A673 (cell line): ENCODE results near the gene SNAP47. TPM values are rescaled to one million over a fixed set of nuclear protein-coding genes. Genes with fewer than 3 reads are reported as not detected.

Experiments
- BruUV-seq: library from RNA; stranded (reverse); fragments of 400-500 nt; replicated peaks from 2 replicates; lab custom pipeline; 2021; lab: Mats Ljungman, UMichigan
- CTCF ChIA-PET: fragments of 300-600 bp; sonication (Branson Sonifier 250); formaldehyde crosslinking; loops from one replicate; lab custom pipeline; 2022; ENCODE audit warnings: antibody characterized with exemption; lab: Charles Lee
- POLR2A ChIA-PET: fragments of 300-600 bp; sonication (Branson Sonifier 250); formaldehyde crosslinking; loops from one replicate; lab custom pipeline; 2022; ENCODE audit warnings: antibody characterized with exemption; ENCODE audit not compliant: low non-redundant PET; lab: Charles Lee
- DNase-seq: peaks from one replicate; pipeline ENCODE4 v3.0.0-alpha.2; 2015; ENCODE audit warnings: low spot score
- H3K27ac ChIP-seq: fragments of 200-600 bp; sonication (generic); 2 replicates; pipeline ENCODE4 v1.5.1; 2016; ENCODE audit warnings: mixed run types, low read depth, mild to moderate bottlenecking, mixed read lengths, antibody characterized with exemption, low read length; ENCODE audit not compliant: poor library complexity, severe bottlenecking
- H3K27me3 ChIP-seq: fragments of 200-600 bp; sonication (generic); replicated peaks from 2 replicates; pipeline ENCODE4 v1.6.1; 2017; ENCODE audit warnings: mixed run types, low read depth, mild to moderate bottlenecking, mixed read lengths, antibody characterized with exemption, low read length; ENCODE audit not compliant: insufficient read depth, poor library complexity
- H3K36me3 ChIP-seq: fragments of 200-600 bp; sonication (generic); 2 replicates; pipeline ENCODE4 v1.6.1; 2016; ENCODE audit warnings: mixed run types, mild to moderate bottlenecking, mixed read lengths, antibody characterized with exemption, low read length; ENCODE audit not compliant: insufficient read depth, poor library complexity, severe bottlenecking
- H3K4me1 ChIP-seq: fragments of 200-600 bp; sonication (generic); 2 replicates; pipeline ENCODE4 v1.6.1; 2017; ENCODE audit warnings: mixed run types, mild to moderate bottlenecking, mixed read lengths, antibody characterized with exemption, low read length; ENCODE audit not compliant: insufficient read depth, poor library complexity, severe bottlenecking
- H3K4me3 ChIP-seq: fragments of 200-600 bp; sonication (generic); 2 replicates; pipeline ENCODE4 v1.5.1; 2016; ENCODE audit warnings: low read depth, mixed run types, mild to moderate bottlenecking, mixed read lengths, low read length; ENCODE audit not compliant: poor library complexity, severe bottlenecking
- H3K9me3 ChIP-seq: fragments of 200-600 bp; sonication (generic); 2 replicates; pipeline ENCODE4 v1.6.1; 2016; ENCODE audit warnings: mixed run types, low read depth, mild to moderate bottlenecking, mixed read lengths, antibody characterized with exemption, low read length; ENCODE audit not compliant: poor library complexity, severe bottlenecking
- CTCF ChIP-seq: fragments of 300-800, 200-600 bp; sonication (generic); conservative IDR thresholded peaks from 2 replicates; pipeline ENCODE4 v1.5.1; 2017; ENCODE audit warnings: low read depth, mild to moderate bottlenecking, antibody characterized with exemption, low read length, moderate library complexity, mixed read lengths
- EZH2 ChIP-seq: fragments of 200-600 bp; sonication (generic); IDR thresholded peaks from 2 replicates; pipeline ENCODE4 v1.6.1; 2017; ENCODE audit warnings: borderline replicate concordance, low read depth, mild to moderate bottlenecking, mixed read lengths, antibody characterized with exemption, low read length; ENCODE audit not compliant: poor library complexity, severe bottlenecking
- intact Hi-C: fragments of 100-400 bp; cut with micrococcal nuclease; formaldehyde crosslinking; loops from one replicate; pipeline ENCODE4 v1.10.0; 2022; ENCODE audit not compliant: unreplicated experiment
- total RNA-seq: library from RNA; stranded (reverse); gene quantifications from 2 replicates; pipeline ENCODE4 v1.2.3, GENCODE V29; 2021

Gene SNAP47
- total RNA-seq, 1 experiment from 2014 or later, result 36.4 TPM

GRCh38 chr1:227789084-227790033, 54.1 kb downstream of the SNAP47 start:
- DNase-seq, result no peak
- no TSS peak for BruUV-seq
- H3K27ac ChIP-seq, result no peak overlapping the region
- peaks cover 25% of the 10 kb centered on the region for H3K4me1 ChIP-seq
- ChIA-PET POLR2A (no interaction called here), CTCF (no interaction called here)
- H3K27me3 ChIP-seq, result no peaks in the 10 kb centered on the region
- H3K36me3 ChIP-seq, result no peaks in the 10 kb centered on the region
- no peaks in the 10 kb centered on the region for H3K9me3 ChIP-seq
- peak overlapping the region; percentile 56 for H3K4me3 ChIP-seq
- TF ChIP-seq CTCF (no peak), EZH2 (no peak)
- intact Hi-C loops, result no loop called here

- Histone ChIP-seq H3K27ac (no peak overlapping the region), H3K9me3 (no peaks in the 10 kb centered on the region), H3K27me3 (no peaks in the 10 kb centered on the region), H3K36me3 (no peaks in the 10 kb centered on the region), H3K4me1 (peaks cover 32% of the 10 kb centered on the region), H3K4me3 (no peak overlapping the region)
- no TSS peak for BruUV-seq
- TF ChIP-seq EZH2, result no peak
- TF ChIP-seq CTCF, result no peak
- intact Hi-C loops, result no loop called here
- DNase-seq, result no peak
- POLR2A ChIA-PET, result no interaction called here
- CTCF ChIA-PET, result no interaction called here
These were observed 54.8 kb downstream of the SNAP47 start for GRCh38 chr1:227790034-227790400.

- no peak for TF ChIP-seq CTCF
- no peak for TF ChIP-seq EZH2
- no peak for DNase-seq
- Histone ChIP-seq H3K4me1 (peaks cover 32% of the 10 kb centered on the region), H3K4me3 (no peak overlapping the region), H3K36me3 (no peaks in the 10 kb centered on the region), H3K27ac (no peak overlapping the region), H3K27me3 (no peaks in the 10 kb centered on the region), H3K9me3 (no peaks in the 10 kb centered on the region)
- ChIA-PET POLR2A (no interaction called here), CTCF (no interaction called here)
- no TSS peak for BruUV-seq
- intact Hi-C loops, result no loop called here
These were observed 55.6 kb downstream of the SNAP47 start for GRCh38 chr1:227790868-227791267.
